Subcutaneous adipose tissue (tissue), 4 donors: ENCODE measurements around the gene LAMB3. TPM values are rescaled to one million over a fixed set of nuclear protein-coding genes. Genes with fewer than 3 reads are reported as not detected.

Source experiments
- CTCF ChIP-seq: fragments of 450-650 bp; IDR thresholded peaks from one replicate; pipeline ENCODE4 v1.5.1; 2016; ENCODE audit warnings: low read depth, mild to moderate bottlenecking, control low read depth, antibody characterized with exemption, moderate library complexity
- total RNA-seq, 4 donors: library from RNA; depleted of rRNA; stranded (reverse); fragments of >200 nt; gene quantifications; one replicate each; pipeline ENCODE4 v1.1.0, GENCODE V29; 2016

Gene LAMB3
- total RNA-seq, 4 donors from 2014 or later = 5.5 to 32.4 (median 21.3) TPM

- TF ChIP-seq CTCF = no peak
Measured at GRCh38 chr1:209618291-209618690, 33.9 kb downstream of the LAMB3 start.

GRCh38 chr1:209617755-209618154, 34.5 kb downstream of the LAMB3 start:
- TF ChIP-seq CTCF = no peak

DNA sequence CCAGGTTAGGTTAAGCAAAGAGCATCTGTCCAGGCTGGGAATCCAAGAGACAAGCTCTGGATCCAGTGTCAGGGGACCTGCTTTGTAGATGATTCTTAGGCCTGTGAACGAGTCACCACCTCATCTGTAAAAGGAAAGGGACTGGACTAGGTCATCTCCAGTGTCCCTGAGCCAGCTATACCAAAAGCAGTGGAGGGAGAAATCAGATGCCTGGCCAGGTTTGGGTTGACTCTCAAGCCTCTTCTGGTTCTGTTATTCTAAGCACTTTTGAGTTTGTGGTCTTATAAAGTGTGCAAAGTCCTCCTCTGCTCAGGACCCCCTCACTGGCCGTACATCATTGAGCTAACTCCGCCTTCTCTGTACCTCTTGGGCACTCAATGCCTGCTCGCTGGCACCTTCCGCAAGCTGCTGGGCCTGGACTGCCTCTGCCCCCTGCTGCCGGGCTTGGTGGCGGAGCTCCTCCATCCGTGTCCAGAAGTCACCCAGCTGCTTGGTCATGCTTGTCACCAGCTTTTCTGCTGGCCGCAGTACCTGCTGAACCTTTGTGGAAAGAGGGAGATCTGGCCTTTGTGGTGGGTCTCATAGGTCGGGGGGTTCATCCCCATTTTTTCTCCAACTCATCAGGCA, 35.1 kb downstream of the LAMB3 start:
- TF ChIP-seq CTCF = no peak

DNA sequence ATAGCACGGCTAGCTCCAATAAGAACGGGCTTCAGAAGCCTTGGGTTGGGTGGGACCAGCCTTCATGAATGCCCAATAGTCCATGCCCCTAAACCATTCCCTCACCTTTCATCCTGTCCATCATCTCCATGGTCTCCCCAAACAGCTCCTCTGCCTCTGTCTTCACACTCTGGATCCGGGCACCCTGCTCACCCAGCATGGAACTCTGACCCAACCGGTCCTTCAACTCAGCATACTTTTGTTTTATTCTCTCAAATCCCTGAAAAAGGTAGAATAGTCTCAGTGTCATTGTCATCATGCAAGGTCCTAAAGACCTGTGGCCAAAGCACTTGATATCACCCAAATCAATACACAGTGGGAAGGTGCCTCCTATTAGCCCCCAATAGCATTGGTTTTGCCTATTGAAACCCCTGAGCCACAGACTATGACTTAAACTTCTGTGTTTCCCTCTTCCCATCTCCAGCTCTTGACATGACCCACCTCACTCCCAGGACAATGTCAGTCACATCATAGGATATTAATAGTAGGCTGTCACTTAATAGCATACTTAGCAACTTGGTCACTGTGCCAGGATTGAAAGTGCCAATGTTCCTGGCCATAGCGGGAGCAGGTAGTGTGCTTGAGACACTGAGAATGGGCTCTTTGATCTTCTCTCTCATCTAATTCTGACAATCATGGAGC, 35.7 kb downstream of the LAMB3 start:
- no peak for TF ChIP-seq CTCF

GRCh38 chr1:209614906-209615305, 37.3 kb downstream of the LAMB3 start:
- no peak for TF ChIP-seq CTCF

- no peak for TF ChIP-seq CTCF
Measured at GRCh38 chr1:209614151-209614420, 38.1 kb downstream of the LAMB3 start.

DNA sequence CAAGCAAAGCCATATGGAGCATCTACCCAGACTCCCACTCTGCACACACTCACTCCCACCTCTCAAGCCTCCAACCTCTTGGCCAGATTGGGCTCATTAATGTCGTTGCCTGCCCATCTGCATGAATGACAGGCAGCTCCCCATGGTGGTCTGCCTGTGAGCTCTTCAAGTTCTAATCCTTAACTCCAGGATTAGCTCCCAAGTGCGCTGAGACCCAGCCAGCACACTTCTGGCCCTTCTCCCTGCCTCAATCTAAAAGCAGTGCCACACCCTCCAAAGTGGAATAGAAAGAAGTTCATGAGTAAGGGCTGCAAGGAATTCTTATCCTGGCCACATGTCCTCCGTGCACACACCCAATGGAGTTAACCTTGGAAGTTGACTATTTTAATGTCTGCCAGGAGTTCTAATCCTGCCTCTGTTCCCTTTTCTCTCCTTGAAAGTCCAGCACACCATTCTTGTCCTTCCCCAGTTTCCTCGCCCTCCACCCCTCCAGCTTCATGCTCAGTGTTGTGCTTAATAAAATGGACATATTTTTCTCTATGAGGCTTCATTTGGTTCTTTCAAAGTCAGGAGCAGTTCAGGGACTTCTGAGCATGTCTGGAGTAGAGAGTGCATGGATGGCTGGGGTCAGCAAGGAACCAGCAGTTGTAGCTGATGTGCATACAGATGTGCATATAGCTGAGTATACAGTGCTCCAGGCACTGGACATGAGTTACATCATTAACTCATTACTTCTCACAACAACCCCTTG, 38.6 kb downstream of the LAMB3 start:
- no peak for TF ChIP-seq CTCF
